HG03103 (cell line): ENCODE data around the gene CHAD.

Experiments used
- ATAC-seq: cut with Tn5 transposase; IDR thresholded peaks from one replicate; pipeline ENCODE4 v1.9.1; 2021; ENCODE audit warnings: low read depth; ENCODE audit not compliant: unreplicated experiment

Gene CHAD

GRCh38 chr17:50460831-50461526 lies 7.7 kb downstream of the CHAD start:
- no peak for ATAC-seq

- ATAC-seq: no peak
Observed at GRCh38 chr17:50459756-50460155, 8.9 kb downstream of the CHAD start.

GRCh38 chr17:50458701-50459676 lies 9.7 kb downstream of the CHAD start:
- no peak for ATAC-seq

GRCh38 chr17:50458270-50458669 lies 10.4 kb downstream of the CHAD start:
- ATAC-seq: no peak

GRCh38 chr17:50457621-50458020 lies 11.1 kb downstream of the CHAD start:
- no peak for ATAC-seq

- no peak for ATAC-seq
Observed at GRCh38 chr17:50453901-50454300, 14.8 kb downstream of the CHAD start.

- ATAC-seq: no peak
Observed at GRCh38 chr17:50452630-50453300, 15.9 kb downstream of the CHAD start.

GRCh38 chr17:50451943-50452629 lies 16.6 kb downstream of the CHAD start:
- ATAC-seq: no peak

GRCh38 chr17:50448643-50449042 lies 20.0 kb downstream of the CHAD start:
- ATAC-seq: no peak

GRCh38 chr17:50447870-50448595 lies 20.6 kb downstream of the CHAD start:
- ATAC-seq: no peak

GRCh38 chr17:50445730-50446325 lies 22.9 kb downstream of the CHAD start:
- no peak for ATAC-seq

GRCh38 chr17:50444841-50445715 lies 23.6 kb downstream of the CHAD start:
- ATAC-seq: no peak

- ATAC-seq: no peak
Observed at GRCh38 chr17:50443505-50443974, 25.1 kb downstream of the CHAD start.

GRCh38 chr17:50440838-50441829 lies 27.5 kb downstream of the CHAD start:
- no peak for ATAC-seq

GRCh38 chr17:50440172-50440837 lies 28.4 kb downstream of the CHAD start:
- ATAC-seq: no peak

- no peak for ATAC-seq
Observed at GRCh38 chr17:50439008-50439407, 29.7 kb downstream of the CHAD start.

GRCh38 chr17:50437409-50437808 lies 31.3 kb downstream of the CHAD start:
- no peak for ATAC-seq
